Neural progenitor cell (in vitro differentiated cells): ENCODE data around the gene LRP1B.

ENCODE experiments used
- EZH2 ChIP-seq: fragments of 200-600 bp; sonication (generic); IDR thresholded peaks from 2 replicates; pipeline ENCODE4 v1.6.1; 2017; ENCODE audit warnings: antibody characterized with exemption, mild to moderate bottlenecking, moderate library complexity
- EZH2phosphoT487 ChIP-seq: fragments of 200-600 bp; sonication (generic); IDR thresholded peaks from 2 replicates; pipeline ENCODE4 v1.6.1; 2017; ENCODE audit warnings: antibody characterized with exemption
- TF ChIP-seq, protein P1 (sequence below): fragments of 200-600 bp; sonication (generic); IDR thresholded peaks from 2 replicates; pipeline ENCODE4 v1.5.1; 2017; ENCODE audit warnings: antibody characterized with exemption, mild to moderate bottlenecking

GRCh38 chr2:140508756-140509155, 1622.1 kb downstream of the LRP1B start:
- TF ChIP-seq EZH2 (no peak), EZH2phosphoT487 (no peak)
- TF ChIP-seq, protein P1, sequence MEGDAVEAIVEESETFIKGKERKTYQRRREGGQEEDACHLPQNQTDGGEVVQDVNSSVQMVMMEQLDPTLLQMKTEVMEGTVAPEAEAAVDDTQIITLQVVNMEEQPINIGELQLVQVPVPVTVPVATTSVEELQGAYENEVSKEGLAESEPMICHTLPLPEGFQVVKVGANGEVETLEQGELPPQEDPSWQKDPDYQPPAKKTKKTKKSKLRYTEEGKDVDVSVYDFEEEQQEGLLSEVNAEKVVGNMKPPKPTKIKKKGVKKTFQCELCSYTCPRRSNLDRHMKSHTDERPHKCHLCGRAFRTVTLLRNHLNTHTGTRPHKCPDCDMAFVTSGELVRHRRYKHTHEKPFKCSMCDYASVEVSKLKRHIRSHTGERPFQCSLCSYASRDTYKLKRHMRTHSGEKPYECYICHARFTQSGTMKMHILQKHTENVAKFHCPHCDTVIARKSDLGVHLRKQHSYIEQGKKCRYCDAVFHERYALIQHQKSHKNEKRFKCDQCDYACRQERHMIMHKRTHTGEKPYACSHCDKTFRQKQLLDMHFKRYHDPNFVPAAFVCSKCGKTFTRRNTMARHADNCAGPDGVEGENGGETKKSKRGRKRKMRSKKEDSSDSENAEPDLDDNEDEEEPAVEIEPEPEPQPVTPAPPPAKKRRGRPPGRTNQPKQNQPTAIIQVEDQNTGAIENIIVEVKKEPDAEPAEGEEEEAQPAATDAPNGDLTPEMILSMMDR = no peak
